GM19328 (cell line): Measurements from ENCODE around the gene KCNV2.
A peak's percentile ranks its signal among the peaks of the same experiment; 100 is the strongest.
"Not testable (repeated sequence)": the region's sequence is repeated elsewhere in the genome, so short reads cannot be mapped to it uniquely, and the experiment has no call there.

Experiments
- ATAC-seq: cut with Tn5 transposase; IDR thresholded peaks from one replicate; pipeline ENCODE4 v1.9.1; 2021; ENCODE audit warnings: mild to moderate bottlenecking, moderate library complexity; ENCODE audit not compliant: unreplicated experiment

The KCNV2 gene

DNA sequence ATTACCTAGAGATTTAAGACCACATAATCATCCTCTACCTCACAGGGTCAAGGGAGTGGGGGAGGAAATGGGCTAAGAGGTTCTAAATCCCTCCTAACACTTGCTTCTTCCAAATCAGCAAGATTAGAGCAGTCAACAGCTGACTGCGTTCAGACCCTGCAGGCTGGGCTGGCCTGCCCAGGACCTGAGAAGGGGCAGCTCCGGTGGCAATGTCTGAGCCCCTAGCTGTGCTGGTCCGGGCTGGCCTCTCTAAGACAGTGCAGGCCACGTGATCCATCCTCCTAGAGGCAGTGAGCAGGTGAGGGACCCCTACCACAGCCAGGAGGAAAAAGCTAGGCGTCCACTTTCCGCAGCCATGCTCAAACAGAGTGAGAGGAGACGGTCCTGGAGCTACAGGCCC, at the start of gene KCNV2:
KCNV2 (plus strand) TSS at position 126 of the 400 bp plus-strand sequence; CDS start at position 356, 230 bp downstream.
- no peak for ATAC-seq

DNA sequence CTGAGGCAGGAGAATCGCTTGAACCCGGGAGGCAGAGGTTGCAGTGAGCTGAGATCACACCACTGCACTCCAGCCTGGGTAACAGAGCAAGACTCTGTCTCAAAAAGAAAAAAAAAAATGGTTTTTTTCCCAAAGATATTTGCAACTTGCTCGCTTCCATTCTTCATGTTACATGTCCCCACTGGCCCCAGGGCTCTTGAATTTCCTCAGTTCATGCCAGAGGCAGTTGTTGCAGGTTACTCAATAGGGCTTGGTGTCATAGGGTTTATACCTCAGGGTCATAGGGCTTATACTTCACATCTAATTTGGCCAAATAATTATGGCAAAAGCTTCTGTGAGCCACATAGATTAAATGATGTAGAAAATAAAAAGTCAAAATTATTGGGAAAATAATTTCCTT, 44.1 kb upstream of the KCNV2 start:
- no peak for ATAC-seq

DNA sequence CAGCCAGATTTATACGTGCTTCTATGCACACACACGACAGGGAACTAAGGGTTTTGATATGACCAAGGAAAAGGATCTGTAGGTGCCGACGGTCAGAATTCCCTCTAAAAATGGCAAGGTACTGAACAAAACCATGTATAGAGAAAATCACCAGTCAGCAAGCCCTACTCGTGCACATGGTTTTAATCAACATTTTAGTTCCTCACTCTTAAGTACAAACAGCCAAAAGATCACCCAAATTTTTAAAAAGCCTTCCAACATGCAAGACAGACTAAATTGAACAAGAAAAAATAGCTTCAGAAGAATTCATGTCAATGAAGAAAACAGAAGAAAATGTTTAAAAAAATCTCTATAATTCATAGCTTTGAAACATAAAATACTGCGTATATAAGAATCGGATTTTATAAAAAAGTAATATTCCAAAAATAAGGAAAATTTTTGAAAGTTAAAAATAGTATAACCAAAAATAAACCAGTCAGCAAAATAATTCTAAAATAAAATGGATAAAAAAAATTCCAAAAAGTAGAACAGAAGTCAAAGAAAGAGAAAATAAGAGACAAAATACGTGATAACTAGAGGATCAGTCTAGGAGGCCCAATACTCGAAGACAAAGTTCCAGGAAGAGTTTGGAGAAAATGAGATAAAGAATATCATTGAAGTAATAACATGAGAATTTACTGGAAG, 43.0 kb upstream of the KCNV2 start:
- ATAC-seq, result no peak

DNA sequence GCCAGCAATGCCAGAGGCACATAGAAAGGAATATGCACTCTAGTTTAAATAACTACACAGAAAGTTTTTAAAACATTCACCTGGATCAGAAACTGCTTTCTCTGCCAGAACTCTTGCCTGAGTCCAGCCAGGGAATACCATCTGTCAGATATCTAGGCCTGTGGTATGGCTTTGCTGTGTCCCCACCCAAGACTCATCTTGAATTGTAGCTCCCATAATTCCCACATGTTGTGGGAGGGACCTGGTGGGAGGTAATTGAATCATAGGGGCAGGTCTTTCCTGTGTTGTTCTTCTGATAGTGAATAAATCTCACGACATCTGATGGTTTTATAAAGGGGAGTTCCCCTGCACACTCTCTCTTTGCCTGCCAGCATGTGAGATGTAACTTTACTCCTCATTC, 41.5 kb upstream of the KCNV2 start:
- no peak for ATAC-seq

DNA sequence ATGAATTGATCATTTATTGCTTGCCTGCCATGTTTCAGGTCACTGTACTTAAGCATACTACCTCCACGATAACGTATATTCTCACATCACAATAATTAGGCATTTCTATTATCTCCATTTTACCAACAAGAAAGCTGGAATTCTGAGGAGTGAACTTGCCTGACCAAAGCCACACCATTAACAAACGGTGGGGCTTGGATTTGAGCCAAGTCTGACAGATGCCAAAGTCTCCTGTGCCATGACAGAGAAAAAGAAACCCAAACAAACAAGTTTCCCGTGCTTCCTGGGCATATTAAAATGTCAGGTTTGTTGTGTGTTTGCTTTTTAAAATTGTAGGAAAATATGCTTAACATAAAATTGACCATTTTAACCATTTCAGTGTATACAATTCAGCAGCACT, 40.8 kb upstream of the KCNV2 start:
- ATAC-seq, result no peak

DNA sequence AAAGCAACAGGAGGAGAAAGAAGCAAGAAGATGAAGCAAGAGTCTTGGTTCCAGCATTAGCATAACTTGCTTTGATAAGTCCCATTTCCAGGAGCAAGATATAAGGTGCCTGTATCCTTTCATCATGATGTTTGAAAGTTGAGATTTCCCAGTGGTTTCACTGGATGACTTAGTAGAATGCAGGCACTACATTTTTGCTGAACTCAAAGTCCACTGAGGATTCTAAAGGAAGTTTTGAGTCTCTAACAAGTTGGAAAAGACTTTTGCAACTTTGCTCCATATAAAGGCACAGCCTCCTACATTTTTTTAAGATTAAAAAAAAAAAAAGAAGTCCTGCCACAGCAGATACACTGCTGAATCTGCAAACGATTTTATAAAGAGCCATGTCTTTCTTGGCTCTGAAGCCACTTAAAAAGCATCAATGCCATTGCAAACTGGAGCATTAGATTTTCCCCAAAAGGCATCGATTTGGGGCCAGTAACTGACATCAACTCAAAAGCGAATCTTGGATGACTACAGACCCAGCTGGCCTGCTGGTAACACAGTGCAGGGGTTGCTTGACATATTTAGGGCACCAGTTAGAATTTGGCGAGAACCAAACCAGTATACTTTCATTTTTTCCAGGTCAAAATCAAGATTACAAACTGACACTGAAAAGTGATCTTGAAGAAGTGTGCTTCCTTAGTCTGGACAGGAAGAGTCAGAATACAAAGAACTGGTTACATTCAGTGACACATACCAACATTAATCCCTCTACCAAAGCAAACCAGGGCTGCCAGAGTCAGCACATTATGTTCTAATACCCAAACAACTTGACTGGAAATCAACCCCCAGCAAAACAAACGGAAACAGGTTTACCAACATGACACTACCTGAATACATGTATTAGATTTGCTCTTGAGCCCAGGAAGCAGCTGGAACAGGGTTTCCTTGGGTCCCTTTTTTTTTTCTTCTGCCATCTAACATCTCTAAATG, 39.1 kb upstream of the KCNV2 start:
- no peak for ATAC-seq

DNA sequence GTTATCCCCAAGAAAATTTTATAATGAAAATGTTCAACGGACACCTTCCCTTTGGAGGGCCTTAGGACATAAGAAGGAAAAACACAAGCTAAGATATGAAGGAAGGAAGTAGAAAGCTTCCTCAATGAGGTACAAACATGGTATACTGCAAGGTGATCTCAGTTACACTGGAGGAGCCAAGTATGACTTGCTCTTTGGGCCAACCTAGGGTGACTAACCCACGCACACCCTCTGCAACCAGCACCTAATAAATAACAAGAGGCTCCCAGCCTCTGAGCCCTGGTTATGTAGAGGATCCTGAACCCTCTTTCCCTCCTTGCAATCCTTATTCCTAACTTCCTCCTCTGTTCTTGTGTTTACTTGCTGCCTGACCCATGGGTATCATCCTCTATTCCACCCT, 38.3 kb upstream of the KCNV2 start:
- ATAC-seq, result no peak

DNA sequence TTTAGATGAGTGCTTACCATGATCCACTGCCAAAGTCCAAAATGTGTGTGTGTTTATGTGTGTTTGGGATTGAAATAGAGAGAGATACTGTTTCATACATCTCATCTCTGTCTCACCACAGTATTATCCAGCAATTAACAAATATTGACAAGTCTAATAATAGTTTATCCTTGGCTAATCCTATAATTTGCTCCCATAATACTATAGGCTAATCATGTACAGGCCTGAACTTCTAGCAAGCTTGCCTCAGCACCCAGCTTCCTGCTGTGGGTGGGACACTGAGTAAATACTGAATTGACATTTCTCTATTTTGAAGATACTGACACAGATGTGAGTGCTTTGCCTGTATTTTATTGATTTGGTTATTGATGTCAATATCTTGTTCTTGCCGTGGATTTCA, 35.3 kb upstream of the KCNV2 start:
- no peak for ATAC-seq

DNA sequence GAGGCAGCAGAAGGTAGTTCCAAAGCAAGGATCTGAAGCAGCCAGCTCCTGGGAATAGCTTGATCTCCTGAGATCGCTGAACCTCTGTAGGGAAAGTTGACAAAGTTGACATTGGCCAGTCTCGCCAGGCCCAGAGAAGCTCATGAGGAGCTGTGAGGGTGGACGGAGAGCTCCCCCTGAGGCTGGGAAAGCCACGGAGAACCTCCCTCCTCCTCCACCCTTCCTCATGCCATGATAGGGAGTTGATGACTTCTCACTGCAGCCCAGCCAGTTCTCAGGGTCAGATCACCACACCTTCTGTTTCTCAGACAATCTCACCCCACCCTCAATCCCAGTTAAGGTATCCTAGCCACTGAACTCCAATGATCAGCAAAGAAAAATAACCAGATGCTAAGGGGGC, 30.4 kb upstream of the KCNV2 start:
- ATAC-seq, result no peak

DNA sequence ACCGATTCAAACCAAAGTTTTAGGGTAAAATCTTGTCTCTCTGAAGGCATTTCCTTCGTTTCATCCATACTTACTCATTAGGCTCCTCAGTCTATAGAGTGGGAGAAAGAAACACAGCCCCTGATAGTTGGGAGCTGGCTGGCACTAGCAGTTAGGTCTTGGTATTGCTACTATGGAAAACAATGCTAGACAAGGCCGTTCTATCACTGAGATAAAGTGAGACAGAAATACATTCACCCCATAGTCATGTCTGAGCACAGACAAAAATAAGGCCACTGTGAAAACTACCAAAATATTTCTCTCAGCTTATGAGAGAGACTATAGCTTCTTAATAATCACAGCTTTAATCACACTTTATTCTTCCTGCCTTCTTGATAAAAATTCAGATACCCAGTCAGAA, 28.7 kb upstream of the KCNV2 start:
- no peak for ATAC-seq

DNA sequence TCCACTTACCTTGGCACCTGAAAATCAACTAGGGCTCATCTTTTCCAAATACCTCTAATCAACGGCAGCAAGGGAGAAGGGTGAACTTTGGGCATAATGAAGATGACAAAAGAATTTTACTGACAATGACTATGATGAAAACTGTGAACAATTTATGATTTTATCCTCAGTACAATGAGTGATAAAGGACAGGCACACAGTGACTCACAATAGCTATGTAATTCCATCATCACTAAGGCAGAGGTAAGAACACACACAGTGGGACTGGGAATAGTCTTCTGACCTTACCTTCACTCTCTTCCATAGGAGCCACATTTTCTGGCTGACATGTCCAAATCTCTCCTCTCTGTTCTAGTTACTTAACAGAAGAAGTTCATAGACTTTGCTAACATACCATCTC, 26.1 kb upstream of the KCNV2 start:
- no peak for ATAC-seq

DNA sequence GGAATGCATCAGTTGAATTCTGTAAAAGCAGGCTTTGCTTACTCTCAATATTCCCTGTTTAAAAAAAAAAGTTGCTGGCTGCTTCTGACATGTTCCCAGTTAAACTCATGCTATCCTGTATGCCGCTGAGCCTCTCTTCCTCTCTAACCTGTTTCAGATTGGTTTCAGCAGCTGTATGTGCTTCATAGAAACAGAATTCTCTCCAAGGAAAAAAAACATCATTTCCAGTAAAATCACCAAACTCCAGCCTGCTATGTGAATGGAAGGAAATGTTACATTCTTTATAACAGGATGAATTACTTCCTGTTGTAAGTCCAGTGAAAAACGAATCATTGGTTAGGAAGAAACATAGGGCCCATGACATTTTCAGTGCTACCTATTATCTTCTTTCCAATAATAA, 25.7 kb upstream of the KCNV2 start:
- no peak for ATAC-seq

DNA sequence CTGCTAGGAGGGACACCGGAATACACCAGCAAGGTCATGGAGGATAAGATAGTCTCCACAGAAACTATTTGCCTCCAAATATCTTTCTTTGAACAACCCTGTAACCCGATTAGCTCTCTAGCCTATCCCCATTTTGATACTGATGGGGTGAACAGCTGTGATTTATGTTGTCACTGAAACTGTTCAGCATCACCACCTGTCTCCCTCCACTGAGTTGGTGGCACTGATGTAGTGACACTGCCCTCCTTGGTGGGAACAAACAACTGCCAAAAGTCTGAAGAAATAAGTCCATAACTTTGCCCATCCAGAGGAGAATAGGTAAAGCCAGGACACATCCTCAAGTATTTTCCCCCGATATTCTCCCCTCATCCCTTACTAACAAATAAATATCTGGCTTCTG, 24.3 kb upstream of the KCNV2 start:
- ATAC-seq, result no peak

DNA sequence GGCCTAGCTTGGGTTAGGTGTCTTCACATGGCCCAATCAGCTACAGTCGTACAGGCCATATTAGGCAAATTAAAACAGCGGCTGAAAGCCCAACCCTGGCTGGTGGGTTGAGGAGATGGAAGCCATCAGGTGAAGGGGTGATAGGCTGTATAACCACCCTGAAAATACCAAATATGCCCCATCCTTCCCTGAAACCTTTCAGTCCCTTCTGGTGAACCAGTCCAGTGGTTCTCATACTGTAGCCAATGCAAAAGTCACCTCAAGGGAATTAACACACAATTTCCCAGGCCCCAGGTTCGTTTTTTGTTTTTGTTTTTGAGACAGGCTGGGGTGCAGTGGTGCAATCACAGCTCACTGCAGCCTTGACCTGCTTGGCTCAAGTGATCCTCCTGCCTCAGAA, 19.8 kb upstream of the KCNV2 start:
- ATAC-seq, result peak; percentile 70

DNA sequence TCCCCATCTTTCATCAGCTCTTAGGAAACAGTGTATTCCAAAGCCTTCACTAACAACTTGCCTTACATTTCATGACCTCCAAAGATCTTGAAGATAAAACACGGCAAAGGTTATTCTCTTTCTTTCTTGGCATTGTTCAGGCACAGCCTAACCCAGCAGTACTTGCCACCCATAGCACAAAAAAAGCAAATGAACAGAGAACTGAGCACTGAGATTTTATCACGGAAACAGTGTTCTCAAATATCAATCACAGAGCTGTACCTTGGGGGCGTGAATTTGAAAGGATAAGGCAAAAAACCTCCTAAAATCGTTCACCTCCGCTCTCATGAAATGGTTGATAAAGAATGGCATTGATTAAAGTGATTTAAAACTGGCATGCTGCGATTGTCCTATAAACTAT, 16.9 kb upstream of the KCNV2 start:
- no peak for ATAC-seq

DNA sequence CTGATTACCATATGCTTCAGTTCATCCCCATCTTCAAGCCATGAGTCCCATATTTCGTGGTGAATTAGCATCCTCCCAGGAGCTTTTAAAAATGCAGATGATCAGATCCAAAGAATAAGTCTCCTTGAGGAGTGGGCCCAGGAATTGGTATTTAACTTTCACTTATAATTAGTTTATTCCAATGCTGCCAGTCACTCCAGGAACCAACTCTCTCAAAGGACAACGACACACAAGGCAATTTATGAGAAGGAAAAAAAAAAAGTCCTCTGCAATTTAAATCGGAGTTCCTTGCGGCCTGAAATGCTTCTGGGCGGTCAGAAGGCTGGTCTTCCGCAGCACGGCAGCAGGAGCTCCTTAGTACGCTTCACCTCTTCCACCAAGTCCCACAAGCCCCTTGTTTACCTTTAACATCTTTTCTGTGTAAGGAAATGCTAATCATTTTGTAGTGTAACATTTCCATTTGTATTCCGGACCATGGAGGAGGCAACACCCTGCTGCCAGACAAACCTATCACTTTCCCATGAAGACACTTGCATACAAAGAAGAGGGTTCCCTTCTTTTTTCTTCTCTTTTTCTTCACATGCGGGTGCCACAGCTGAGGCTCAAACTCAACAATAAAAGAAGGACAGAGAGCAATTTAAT, 16.3 kb upstream of the KCNV2 start:
- no peak for ATAC-seq

DNA sequence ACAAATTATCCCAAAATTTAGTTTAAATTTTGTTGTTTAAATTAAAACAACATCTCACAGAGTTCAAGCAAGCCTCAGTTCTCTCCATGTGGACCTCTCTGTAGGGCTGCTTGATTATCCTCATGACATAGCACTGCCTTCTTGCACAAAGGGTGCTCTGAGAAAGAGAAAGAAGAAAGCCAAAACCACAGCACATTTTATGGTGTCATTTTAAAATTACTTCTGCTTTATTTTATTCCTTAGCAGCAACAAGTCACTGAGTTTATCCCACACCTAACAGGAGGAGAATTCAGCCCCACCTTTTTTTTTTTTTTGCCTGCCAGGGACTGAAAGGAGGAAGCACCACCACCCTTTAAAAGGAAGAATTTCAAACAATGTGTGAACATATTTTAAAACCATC, 12.8 kb upstream of the KCNV2 start:
- ATAC-seq, result no peak

DNA sequence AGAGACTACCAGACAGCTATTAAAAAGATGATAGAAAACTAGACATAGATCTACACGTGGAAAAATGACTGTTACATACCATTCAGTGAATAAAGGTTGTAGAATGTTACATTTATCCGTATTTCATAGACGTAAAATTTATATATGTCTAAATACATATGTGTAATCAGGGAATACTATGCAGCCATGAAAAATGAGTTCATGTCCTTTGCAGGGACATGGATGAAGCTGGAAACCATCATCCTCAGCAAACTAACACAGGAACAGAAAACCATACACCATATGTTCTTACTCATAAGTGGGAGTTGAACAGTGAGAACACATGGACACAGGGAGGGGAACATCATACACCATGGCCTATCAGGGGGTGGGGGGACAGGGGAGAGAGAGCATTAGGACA, 10.1 kb upstream of the KCNV2 start:
- ATAC-seq, result not testable (repeated sequence)

DNA sequence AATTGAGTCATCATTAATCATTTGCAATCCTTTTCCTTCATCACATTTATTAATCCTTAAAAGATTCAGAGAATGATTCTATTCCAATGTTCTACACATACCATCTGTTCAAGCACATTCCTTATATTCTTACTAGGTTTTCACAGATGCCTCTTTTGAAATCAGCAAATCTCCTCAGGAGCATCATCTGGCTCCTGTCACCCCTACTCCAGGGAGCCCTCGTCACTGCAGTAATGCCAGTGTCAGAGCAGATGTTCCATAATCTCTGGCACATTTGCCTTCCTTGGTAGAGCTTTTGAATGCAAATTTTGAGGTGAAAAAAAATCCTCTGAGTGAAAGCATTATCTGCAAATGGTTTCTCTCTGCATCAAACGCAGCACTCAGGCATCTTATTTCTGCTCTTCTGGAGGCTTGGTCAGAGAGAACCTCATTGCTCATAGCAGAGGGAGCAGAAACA, 7.6 kb upstream of the KCNV2 start:
- ATAC-seq, result peak; percentile 63

DNA sequence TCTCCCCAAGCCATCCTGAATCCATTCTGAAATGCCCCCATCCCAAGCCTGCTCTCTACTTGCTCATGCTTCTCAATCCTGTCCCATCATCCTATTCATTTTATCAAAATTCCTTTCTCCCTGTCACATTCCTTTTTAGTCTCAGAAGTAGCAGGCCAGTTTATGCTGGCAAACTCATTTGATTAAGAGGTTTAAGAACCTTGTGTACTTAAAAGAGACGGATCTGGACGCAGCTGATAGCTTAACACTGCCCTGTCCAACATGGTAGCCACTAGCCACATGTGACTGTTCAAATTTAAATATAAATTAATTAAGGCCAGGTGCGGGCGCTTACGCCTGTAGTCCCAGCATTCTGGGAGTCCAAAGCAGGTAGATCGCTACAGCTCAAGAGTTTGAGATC, 5.6 kb upstream of the KCNV2 start:
- no peak for ATAC-seq

DNA sequence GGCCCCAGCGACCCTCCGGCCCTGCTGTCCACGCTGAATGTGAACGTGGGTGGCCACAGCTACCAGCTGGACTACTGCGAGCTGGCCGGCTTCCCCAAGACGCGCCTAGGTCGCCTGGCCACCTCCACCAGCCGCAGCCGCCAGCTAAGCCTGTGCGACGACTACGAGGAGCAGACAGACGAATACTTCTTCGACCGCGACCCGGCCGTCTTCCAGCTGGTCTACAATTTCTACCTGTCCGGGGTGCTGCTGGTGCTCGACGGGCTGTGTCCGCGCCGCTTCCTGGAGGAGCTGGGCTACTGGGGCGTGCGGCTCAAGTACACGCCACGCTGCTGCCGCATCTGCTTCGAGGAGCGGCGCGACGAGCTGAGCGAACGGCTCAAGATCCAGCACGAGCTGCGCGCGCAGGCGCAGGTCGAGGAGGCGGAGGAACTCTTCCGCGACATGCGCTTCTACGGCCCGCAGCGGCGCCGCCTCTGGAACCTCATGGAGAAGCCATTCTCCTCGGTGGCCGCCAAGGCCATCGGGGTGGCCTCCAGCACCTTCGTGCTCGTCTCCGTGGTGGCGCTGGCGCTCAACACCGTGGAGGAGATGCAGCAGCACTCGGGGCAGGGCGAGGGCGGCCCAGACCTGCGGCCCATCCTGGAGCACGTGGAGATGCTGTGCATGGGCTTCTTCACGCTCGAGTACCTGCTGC, 839 bp downstream of the KCNV2 start:
- no peak for ATAC-seq
